SK-MEL-5 (cell line): ENCODE data around the gene TPCN2. TPM values are rescaled to one million over a fixed set of nuclear protein-coding genes. Genes with fewer than 3 reads are reported as not detected.

Source experiments
- DNase-seq: peaks from one replicate; pipeline ENCODE4 v3.0.0-alpha.2; 2016; ENCODE audit warnings: low read depth, low spot score
- in situ Hi-C: cut with HindIII; loops from 2 replicates; pipeline ENCODE4 v1.10.0; 2016; ENCODE audit warnings: low sequenced_read_pairs, high pct_unique_total_duplicates, low pct_unique_long_range_greater_than_20kb
- total RNA-seq: library from RNA; depleted of rRNA; stranded (reverse); fragments of >200 nt; shearing (Covaris generic); gene quantifications from 2 replicates; pipeline ENCODE4 v1.2.3, GENCODE V29; 2014

TPCN2 gene
- total RNA-seq, 1 experiment from 2014 or later = 24.7 TPM

- in situ Hi-C loops = no loop called here
- no peak for DNase-seq
Observed at GRCh38 chr11:69032833-69033232, 15.9 kb upstream of the TPCN2 start.

GRCh38 chr11:69033431-69033830 is 15.3 kb upstream of the TPCN2 start:
- in situ Hi-C loops = no loop called here
- no peak for DNase-seq

GRCh38 chr11:69034123-69034867 is 14.4 kb upstream of the TPCN2 start:
- DNase-seq = no peak
- in situ Hi-C loops = no loop called here

- in situ Hi-C loops = no loop called here
- no peak for DNase-seq
Observed at GRCh38 chr11:69035150-69035945, 13.4 kb upstream of the TPCN2 start.

GRCh38 chr11:69035946-69036340 is 12.8 kb upstream of the TPCN2 start:
- DNase-seq = no peak
- in situ Hi-C loops = no loop called here

- in situ Hi-C loops = no loop called here
- DNase-seq = no peak
Observed at GRCh38 chr11:69037074-69037473, 11.7 kb upstream of the TPCN2 start.

GRCh38 chr11:69037544-69037943 is 11.2 kb upstream of the TPCN2 start:
- DNase-seq = no peak
- in situ Hi-C loops = no loop called here

- in situ Hi-C loops = no loop called here
- no peak for DNase-seq
Observed at GRCh38 chr11:69039501-69039900, 9.2 kb upstream of the TPCN2 start.

- in situ Hi-C loops = no loop called here
- DNase-seq = no peak
Observed at GRCh38 chr11:69040051-69040450, 8.7 kb upstream of the TPCN2 start.

- DNase-seq = peak; percentile 70
- in situ Hi-C loops = no loop called here
Observed at GRCh38 chr11:69040581-69041260, 8.0 kb upstream of the TPCN2 start.

GRCh38 chr11:69041516-69041915 is 7.2 kb upstream of the TPCN2 start:
- DNase-seq = no peak
- in situ Hi-C loops = no loop called here

GRCh38 chr11:69044111-69045013 is 4.4 kb upstream of the TPCN2 start:
- DNase-seq = peak; percentile 97
- in situ Hi-C loops = no loop called here

- in situ Hi-C loops = no loop called here
- peak; percentile 54 for DNase-seq
Observed at GRCh38 chr11:69048031-69048693, 570 bp upstream of the TPCN2 start.

GRCh38 chr11:69049490-69049867 is 747 bp downstream of the TPCN2 start:
- DNase-seq = no peak
- in situ Hi-C loops = no loop called here

- in situ Hi-C loops = no loop called here
- DNase-seq = no peak
Observed at GRCh38 chr11:69050592-69051380, 2.1 kb downstream of the TPCN2 start.
